ENCODE measurements around the gene CXCR4.

Gene CXCR4

DNA sequence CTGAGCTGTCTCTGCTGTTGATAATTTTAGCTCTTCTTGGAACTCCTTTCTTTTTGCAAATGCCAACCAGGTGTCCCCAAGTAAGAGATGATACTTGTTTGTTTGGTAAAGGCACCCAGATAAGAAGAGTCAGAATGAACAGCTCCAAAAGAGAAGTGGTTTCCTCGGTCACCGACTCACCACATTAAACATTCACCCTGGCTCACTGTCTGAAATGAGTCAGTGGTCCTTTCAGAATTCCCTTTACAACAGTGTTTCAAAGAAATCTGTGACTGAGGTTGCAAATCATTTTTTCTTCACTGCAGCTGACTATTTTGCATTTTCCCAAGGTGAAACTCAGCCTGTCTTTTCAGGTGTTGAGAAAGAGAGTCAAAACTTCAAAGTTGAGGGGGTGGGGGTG, 16.2 kb upstream of the CXCR4 start:
- Histone ChIP-seq H3K4me2 (ENCODE audit: low read length) (peak overlapping the region; percentile 86), H3K36me3 (ENCODE audit: control insufficient read depth, low read length) (no peaks in the 10 kb centered on the region; the same call in 1 of the 2 replicates), H4K20me1 (ENCODE audit: control insufficient read depth, insufficient read depth, low read depth, low read length) (no peaks in the 10 kb centered on the region), H3K9me2 (replicated peaks; ENCODE audit: control insufficient read depth, low read length) (no peaks in the 10 kb centered on the region), H3K27me3 (ENCODE audit: control insufficient read depth, low read length) (no peaks in the 10 kb centered on the region), H3F3A (ENCODE audit: control insufficient read depth, insufficient read depth) (peaks cover 51% of the 10 kb centered on the region), H3K4me1 (ENCODE audit: control insufficient read depth, low read length) (peaks cover 98% of the 10 kb centered on the region), H3K9me3 (ENCODE audit: control insufficient read depth, insufficient read depth, low read length) (no peaks in the 10 kb centered on the region), H3K27ac (ENCODE audit: low read depth, low read length) (peak overlapping the region; percentile 92), H3K4me3 (ENCODE audit: low read length) (peak overlapping the region; percentile 58), H3K79me2 (ENCODE audit: control insufficient read depth, low read length) (no peaks in the 10 kb centered on the region)
- TF ChIP-seq, protein P1, sequence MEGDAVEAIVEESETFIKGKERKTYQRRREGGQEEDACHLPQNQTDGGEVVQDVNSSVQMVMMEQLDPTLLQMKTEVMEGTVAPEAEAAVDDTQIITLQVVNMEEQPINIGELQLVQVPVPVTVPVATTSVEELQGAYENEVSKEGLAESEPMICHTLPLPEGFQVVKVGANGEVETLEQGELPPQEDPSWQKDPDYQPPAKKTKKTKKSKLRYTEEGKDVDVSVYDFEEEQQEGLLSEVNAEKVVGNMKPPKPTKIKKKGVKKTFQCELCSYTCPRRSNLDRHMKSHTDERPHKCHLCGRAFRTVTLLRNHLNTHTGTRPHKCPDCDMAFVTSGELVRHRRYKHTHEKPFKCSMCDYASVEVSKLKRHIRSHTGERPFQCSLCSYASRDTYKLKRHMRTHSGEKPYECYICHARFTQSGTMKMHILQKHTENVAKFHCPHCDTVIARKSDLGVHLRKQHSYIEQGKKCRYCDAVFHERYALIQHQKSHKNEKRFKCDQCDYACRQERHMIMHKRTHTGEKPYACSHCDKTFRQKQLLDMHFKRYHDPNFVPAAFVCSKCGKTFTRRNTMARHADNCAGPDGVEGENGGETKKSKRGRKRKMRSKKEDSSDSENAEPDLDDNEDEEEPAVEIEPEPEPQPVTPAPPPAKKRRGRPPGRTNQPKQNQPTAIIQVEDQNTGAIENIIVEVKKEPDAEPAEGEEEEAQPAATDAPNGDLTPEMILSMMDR (IDR thresholded peaks at IDR 0.05; ENCODE audit: low read depth, low read length, poor library complexity, severe bottlenecking) = no peak

DNA sequence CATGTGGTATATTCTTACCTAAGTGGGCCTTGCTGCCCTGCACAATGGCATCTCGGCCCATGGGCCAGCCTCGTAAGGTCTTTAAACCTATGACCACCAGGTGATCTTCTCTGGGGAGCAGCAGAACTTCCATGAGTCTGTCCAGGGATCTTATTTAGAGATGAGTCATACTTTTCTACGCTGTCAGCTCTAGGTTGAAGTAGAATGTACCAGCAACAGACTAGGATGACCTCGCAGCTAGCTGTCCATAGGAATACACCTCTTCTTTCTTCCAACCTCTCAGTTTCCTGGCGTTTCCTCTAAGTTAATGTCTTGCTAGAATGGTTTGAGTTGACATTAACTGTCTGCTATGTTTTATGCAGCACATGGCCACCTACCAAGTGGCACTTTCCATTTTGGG, 15.6 kb upstream of the CXCR4 start:
- Histone ChIP-seq H3K4me2 (ENCODE audit: low read length) (peak overlapping the region; percentile 86), H3K9me2 (replicated peaks; ENCODE audit: control insufficient read depth, low read length) (no peaks in the 10 kb centered on the region), H3K27ac (ENCODE audit: low read depth, low read length) (peak overlapping the region; percentile 92), H3K79me2 (ENCODE audit: control insufficient read depth, low read length) (no peaks in the 10 kb centered on the region), H3K27me3 (ENCODE audit: control insufficient read depth, low read length) (no peaks in the 10 kb centered on the region), H3F3A (ENCODE audit: control insufficient read depth, insufficient read depth) (peaks cover 51% of the 10 kb centered on the region), H4K20me1 (ENCODE audit: control insufficient read depth, insufficient read depth, low read depth, low read length) (no peaks in the 10 kb centered on the region), H3K9me3 (ENCODE audit: control insufficient read depth, insufficient read depth, low read length) (no peaks in the 10 kb centered on the region), H3K4me1 (ENCODE audit: control insufficient read depth, low read length) (peaks cover 98% of the 10 kb centered on the region), H3K36me3 (ENCODE audit: control insufficient read depth, low read length) (no peaks in the 10 kb centered on the region; the same call in 1 of the 2 replicates), H3K4me3 (ENCODE audit: low read length) (peak overlapping the region; percentile 58)
- TF ChIP-seq EZH2phosphoT487 (IDR thresholded peaks at IDR 0.05; ENCODE audit: borderline replicate concordance, low read length) = no peak
- TF ChIP-seq, protein P1 (IDR thresholded peaks at IDR 0.05; ENCODE audit: low read depth, low read length, poor library complexity, severe bottlenecking) = no peak

DNA sequence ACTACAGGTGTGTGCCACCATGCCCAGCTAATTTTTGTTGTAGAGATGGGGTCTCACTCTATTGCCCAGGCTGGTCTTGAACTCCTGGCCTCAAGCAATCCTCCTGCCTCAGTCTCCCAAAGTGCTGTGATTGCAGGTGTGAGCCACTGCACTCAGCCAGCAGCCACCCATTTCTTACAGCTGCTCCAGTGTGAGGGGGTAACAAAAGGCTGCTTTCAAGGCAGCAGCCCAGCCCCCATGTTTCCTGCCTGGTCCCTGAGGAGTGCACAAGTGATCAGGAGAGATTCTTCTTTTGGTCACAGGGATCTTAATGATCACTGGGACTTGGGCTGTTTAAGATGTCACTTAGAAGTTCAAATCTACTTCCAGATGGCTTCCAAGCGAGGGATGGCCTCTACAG, 15.2 kb upstream of the CXCR4 start:
- Histone ChIP-seq H3K4me1 (ENCODE audit: control insufficient read depth, low read length) (peaks cover 97% of the 10 kb centered on the region), H3K27me3 (ENCODE audit: control insufficient read depth, low read length) (no peaks in the 10 kb centered on the region), H3K9me3 (ENCODE audit: control insufficient read depth, insufficient read depth, low read length) (no peaks in the 10 kb centered on the region), H3K27ac (ENCODE audit: low read depth, low read length) (peak overlapping the region; percentile 92), H3K79me2 (ENCODE audit: control insufficient read depth, low read length) (no peaks in the 10 kb centered on the region), H3K9me2 (replicated peaks; ENCODE audit: control insufficient read depth, low read length) (no peaks in the 10 kb centered on the region), H3K4me3 (ENCODE audit: low read length) (peak overlapping the region; percentile 58), H4K20me1 (ENCODE audit: control insufficient read depth, insufficient read depth, low read depth, low read length) (no peaks in the 10 kb centered on the region), H3F3A (ENCODE audit: control insufficient read depth, insufficient read depth) (peaks cover 51% of the 10 kb centered on the region), H3K36me3 (ENCODE audit: control insufficient read depth, low read length) (no peaks in the 10 kb centered on the region; the same call in 1 of the 2 replicates), H3K4me2 (ENCODE audit: low read length) (peak overlapping the region; percentile 86)
- no peak for TF ChIP-seq EZH2phosphoT487 (IDR thresholded peaks at IDR 0.05; ENCODE audit: borderline replicate concordance, low read length)
- TF ChIP-seq, protein P1 (IDR thresholded peaks at IDR 0.05; ENCODE audit: low read depth, low read length, poor library complexity, severe bottlenecking) = no peak

DNA sequence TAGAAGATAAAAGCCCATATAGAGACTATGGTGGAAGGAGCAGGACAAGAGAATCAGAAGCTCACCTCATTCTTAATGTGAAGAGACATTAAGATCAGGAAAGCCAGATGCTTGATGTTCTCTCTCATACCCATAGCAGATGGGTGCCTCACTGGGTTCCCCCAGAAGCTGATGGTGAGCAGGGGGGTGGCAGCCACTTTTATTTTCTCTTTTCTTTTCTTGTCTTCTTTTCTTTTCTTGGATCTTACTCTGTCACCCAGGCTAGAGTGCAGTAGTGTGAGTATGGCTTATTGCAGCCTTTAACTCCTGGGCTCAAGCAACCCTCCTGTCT, 14.8 kb upstream of the CXCR4 start:
- H3K9me2 ChIP-seq (replicated peaks; ENCODE audit: control insufficient read depth, low read length) = no peaks in the 10 kb centered on the region
- H3K27me3 ChIP-seq (ENCODE audit: control insufficient read depth, low read length) = no peaks in the 10 kb centered on the region
- no peaks in the 10 kb centered on the region for H4K20me1 ChIP-seq (ENCODE audit: control insufficient read depth, insufficient read depth, low read depth, low read length)
- H3K27ac ChIP-seq (ENCODE audit: low read depth, low read length) = peak overlapping the region; percentile 92
- peak overlapping the region; percentile 58 for H3K4me3 ChIP-seq (ENCODE audit: low read length)
- peaks cover 51% of the 10 kb centered on the region for H3F3A ChIP-seq (ENCODE audit: control insufficient read depth, insufficient read depth)
- H3K4me2 ChIP-seq (ENCODE audit: low read length) = peak overlapping the region; percentile 86
- H3K4me1 ChIP-seq (ENCODE audit: control insufficient read depth, low read length) = peaks cover 97% of the 10 kb centered on the region
- no peaks in the 10 kb centered on the region for H3K79me2 ChIP-seq (ENCODE audit: control insufficient read depth, low read length)
- H3K9me3 ChIP-seq (ENCODE audit: control insufficient read depth, insufficient read depth, low read length) = no peaks in the 10 kb centered on the region
- TF ChIP-seq, protein P1 (IDR thresholded peaks at IDR 0.05; ENCODE audit: low read depth, low read length, poor library complexity, severe bottlenecking) = no peak
- no peak for TF ChIP-seq EZH2phosphoT487 (IDR thresholded peaks at IDR 0.05; ENCODE audit: borderline replicate concordance, low read length)
- H3K36me3 ChIP-seq (ENCODE audit: control insufficient read depth, low read length) = no peaks in the 10 kb centered on the region; the same call in 1 of the 2 replicates

All from DOHH2 (cell line).